Measurements from ENCODE around the gene FXYD3. TPM values are rescaled to one million over a fixed set of nuclear protein-coding genes. Genes with fewer than 3 reads are reported as not detected.

The FXYD3 gene
- total and polyA plus RNA-seq, 2 experiments from 2014 or later = 0.35 TPM; not detected in 1

DNA sequence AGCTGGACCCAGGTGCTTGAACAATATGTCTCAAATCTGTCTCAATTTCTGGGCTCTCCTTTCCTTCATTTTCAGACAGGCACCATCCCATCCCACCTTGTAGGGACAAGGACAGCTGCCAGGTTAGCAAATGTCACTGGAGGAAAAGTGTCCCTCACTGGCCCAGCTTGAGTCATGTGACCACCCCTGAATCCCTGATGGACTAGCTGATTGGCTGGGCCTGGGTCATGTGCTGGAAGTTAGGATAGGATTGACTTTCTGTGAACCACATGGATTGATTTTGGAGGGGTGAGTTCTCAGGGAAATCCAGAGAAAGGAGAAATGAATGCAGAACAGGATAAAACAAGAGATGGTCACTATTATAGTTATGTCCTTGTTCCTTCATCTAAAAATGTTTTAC, 28.2 kb upstream of the FXYD3 start:
- no peak for DNase-seq (ENCODE audit: low read depth in 1 of 2, low spot score in 1 of 2)
- no peaks in the 10 kb centered on the region for H3K4me1 ChIP-seq (ENCODE audit: low read depth)
- TF ChIP-seq, protein P1, sequence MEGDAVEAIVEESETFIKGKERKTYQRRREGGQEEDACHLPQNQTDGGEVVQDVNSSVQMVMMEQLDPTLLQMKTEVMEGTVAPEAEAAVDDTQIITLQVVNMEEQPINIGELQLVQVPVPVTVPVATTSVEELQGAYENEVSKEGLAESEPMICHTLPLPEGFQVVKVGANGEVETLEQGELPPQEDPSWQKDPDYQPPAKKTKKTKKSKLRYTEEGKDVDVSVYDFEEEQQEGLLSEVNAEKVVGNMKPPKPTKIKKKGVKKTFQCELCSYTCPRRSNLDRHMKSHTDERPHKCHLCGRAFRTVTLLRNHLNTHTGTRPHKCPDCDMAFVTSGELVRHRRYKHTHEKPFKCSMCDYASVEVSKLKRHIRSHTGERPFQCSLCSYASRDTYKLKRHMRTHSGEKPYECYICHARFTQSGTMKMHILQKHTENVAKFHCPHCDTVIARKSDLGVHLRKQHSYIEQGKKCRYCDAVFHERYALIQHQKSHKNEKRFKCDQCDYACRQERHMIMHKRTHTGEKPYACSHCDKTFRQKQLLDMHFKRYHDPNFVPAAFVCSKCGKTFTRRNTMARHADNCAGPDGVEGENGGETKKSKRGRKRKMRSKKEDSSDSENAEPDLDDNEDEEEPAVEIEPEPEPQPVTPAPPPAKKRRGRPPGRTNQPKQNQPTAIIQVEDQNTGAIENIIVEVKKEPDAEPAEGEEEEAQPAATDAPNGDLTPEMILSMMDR (IDR thresholded peaks at IDR 0.05; ENCODE audit: low read depth, low read length) = no peak
- no peaks in the 10 kb centered on the region for H3K9me3 ChIP-seq (ENCODE audit: low read depth)
- no peaks in the 10 kb centered on the region for H3K36me3 ChIP-seq
- no peak overlapping the region for H3K27ac ChIP-seq
- no peak overlapping the region for H3K4me3 ChIP-seq
- no peaks in the 10 kb centered on the region for H3K27me3 ChIP-seq

DNA sequence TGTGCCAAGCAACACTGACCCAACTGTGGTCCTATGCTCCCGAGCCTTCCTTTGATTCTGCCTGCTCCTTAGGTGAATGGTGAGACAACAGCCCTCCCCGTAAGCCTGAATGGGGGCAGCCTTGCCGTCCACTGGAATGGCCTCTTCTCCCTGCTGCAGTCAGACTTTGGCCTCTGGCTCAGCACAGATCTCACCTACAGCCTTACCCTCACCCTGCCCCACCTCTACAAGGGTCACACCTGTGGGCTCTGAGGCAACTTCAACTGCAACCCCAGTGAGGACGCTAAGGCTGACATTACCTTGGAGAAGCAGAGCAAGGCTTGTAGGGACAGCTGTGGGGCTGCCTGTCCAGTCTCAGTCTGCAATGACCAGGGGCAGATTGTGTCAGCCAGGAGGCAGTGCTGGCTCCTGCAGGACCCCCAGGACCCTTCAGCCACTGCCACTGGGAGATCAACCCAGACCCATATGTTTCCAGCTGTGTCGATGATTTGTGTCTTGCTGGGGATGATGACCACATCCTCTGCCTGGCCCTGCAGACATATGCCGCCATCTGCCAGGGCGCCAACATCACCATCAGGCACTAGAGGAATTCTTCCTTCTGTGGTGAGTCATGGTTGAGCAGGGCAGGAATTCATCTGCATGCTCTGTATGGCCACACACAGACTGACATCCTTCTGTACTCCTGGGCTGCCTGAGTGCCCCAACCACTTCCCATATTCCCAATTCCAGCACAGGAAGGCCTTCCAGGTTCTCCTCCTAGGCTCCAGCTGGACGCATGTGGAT, 27.3 kb upstream of the FXYD3 start:
- Histone ChIP-seq H3K4me1 (ENCODE audit: low read depth) (no peaks in the 10 kb centered on the region), H3K36me3 (no peaks in the 10 kb centered on the region), H3K27me3 (no peaks in the 10 kb centered on the region), H3K4me3 (no peak overlapping the region), H3K27ac (no peak overlapping the region), H3K9me3 (ENCODE audit: low read depth) (no peaks in the 10 kb centered on the region)
- TF ChIP-seq, protein P1 (IDR thresholded peaks at IDR 0.05; ENCODE audit: low read depth, low read length) = no peak
- DNase-seq (ENCODE audit: low read depth in 1 of 2, low spot score in 1 of 2) = peak in 1 of 2 donors; percentile 76

GRCh38 chr19:35089554-35089953, 26.1 kb upstream of the FXYD3 start:
- no peak for DNase-seq (ENCODE audit: low read depth in 1 of 2, low spot score in 1 of 2)
- Histone ChIP-seq H3K27me3 (no peaks in the 10 kb centered on the region), H3K36me3 (no peaks in the 10 kb centered on the region), H3K9me3 (ENCODE audit: low read depth) (no peaks in the 10 kb centered on the region), H3K4me3 (no peak overlapping the region), H3K4me1 (ENCODE audit: low read depth) (no peaks in the 10 kb centered on the region), H3K27ac (no peak overlapping the region)
- TF ChIP-seq, protein P1 (IDR thresholded peaks at IDR 0.05; ENCODE audit: low read depth, low read length) = no peak

- no peak for DNase-seq (ENCODE audit: low read depth in 1 of 2, low spot score in 1 of 2)
- H3K4me3 ChIP-seq = no peak overlapping the region
These were observed 25.5 kb upstream of the FXYD3 start for GRCh38 chr19:35090160-35090505.

DNA sequence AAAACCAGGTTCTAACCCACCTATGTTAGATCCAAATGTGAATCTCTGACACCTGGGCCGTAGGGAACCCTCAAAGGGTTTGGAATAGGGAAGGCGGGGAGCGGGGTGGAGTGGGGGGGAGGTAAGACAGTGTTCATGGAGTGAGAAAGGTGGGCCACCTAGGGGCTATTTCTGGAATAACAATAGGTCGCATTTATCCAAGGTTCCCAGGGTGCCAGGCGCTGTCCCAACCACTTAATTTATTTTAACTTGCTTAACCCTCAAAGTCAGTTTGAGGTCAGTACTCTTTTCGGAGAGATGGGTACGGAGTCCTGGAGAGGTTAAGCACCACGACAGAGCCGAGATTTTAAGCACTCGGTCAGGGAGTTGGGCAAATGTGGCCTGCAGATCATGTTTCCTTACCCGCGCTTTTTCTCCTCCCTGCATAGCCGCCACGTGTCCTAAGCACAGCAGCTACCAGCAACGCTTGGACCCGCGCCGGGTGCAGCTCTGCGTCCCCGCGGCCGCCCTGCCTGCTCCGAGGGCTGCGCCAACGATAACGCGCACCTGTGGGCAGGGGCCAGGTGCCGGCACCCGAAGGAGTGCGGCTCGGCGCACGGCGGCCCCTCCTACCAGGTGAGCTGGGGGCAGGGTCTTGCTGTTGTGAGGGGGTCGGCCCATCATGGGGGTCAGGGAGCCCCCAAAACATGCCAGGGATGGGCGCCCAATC, 25.0 kb upstream of the FXYD3 start:
- H3K4me1 ChIP-seq (ENCODE audit: low read depth) = no peaks in the 10 kb centered on the region
- no peak overlapping the region for H3K4me3 ChIP-seq
- H3K36me3 ChIP-seq = no peaks in the 10 kb centered on the region
- H3K27me3 ChIP-seq = no peaks in the 10 kb centered on the region
- TF ChIP-seq, protein P1 (IDR thresholded peaks at IDR 0.05; ENCODE audit: low read depth, low read length) = peak; percentile 65
- DNase-seq (ENCODE audit: low read depth in 1 of 2, low spot score in 1 of 2) = peak; percentile 75 to 77
- no peak overlapping the region for H3K27ac ChIP-seq
- H3K9me3 ChIP-seq (ENCODE audit: low read depth) = no peaks in the 10 kb centered on the region

More at GRCh38 chr19:35090160-35090505, 25.5 kb upstream of the FXYD3 start:
- Histone ChIP-seq H3K36me3 (no peaks in the 10 kb centered on the region), H3K27ac (no peak overlapping the region), H3K27me3 (no peaks in the 10 kb centered on the region), H3K9me3 (ENCODE audit: low read depth) (no peaks in the 10 kb centered on the region), H3K4me1 (ENCODE audit: low read depth) (no peaks in the 10 kb centered on the region)
- TF ChIP-seq, protein P1 (IDR thresholded peaks at IDR 0.05; ENCODE audit: low read depth, low read length) = no peak

All from cardiac muscle cell (in vitro differentiated cells and primary cell).